Stimulated activated CD4-positive, alpha-beta T cell treated with anti-CD3 and anti-CD28 coated beads, Interleukin-1b, Interleukin-23, amount 100 ng/mL, for 24 hours (primary cell): ENCODE data around the gene AGO1.
"Not testable (repeated sequence)": the region's sequence is repeated elsewhere in the genome, so short reads cannot be mapped to it uniquely, and the experiment has no call there.

ENCODE experiments used
- DNase-seq, 4 experiments: peaks; one replicate each; pipeline ENCODE4 v3.0.0-alpha.2; 2020; ENCODE audit warnings: low read depth in 4 of 4, low spot score in 1 of 4

The AGO1 gene

DNA sequence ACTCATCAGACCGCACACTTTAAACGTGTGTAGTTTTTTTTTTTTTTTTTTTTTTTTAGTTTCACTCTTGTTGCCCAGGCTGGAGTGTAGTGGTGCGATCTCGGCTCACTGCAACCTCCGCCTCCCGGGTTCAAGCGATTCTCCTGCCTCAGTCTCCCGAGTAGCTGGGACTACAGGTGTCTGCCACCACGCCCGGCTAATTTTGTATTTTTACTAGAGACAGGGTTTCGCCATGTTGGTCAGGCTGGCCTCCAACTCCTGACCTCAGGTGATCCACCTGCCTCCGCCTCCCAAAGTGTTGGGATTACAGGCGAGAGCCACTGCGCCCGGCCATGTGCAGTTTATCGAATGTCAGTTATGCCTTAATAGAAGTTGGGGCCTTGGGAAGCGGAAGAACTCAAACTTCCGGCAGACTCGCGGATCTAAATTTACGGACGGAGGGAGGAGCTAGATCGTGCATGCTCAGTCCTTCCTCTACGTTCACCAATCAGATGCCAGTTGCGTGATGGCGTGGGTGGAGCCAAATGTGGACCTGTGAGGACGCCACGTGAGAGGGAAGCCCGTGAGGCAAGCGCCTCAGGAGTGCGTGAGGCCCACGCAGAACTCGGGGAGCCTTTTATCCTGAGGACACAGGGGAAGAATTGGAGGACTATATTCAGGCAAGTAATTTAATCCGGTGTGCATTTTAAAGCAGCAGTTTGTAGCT, 13.6 kb upstream of the AGO1 start:
- DNase-seq, result not testable (repeated sequence)

DNA sequence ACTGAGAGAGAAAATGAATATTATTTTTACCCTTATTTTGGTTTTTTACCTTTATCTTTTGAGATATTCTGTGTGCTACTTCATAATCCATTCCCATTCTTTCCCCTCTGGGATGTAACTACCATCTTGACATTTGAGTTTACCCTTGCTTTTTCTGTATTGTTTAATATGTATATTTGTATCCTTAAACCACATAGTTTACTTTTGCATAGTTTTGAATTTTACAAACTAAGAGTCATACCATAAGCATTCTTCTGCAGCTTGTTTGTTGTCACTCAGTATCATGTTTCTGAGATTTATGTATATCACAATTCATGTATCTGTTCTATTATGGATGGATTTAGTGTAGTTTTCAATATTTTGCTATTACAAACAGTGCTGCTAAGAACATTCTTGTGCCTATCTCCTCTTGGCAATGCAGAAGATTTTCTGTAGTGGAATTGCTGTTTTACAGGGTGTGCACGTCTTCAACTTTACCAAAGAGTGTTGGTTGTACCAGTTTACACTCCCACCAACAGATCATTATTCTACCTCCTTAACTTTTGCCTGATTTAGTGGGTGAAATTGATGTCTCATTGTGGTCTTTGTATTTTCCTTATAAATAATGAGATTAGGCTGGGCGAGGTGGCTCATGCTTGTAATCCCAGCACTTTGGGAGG, 12.2 kb upstream of the AGO1 start:
- DNase-seq, result no peak

DNA sequence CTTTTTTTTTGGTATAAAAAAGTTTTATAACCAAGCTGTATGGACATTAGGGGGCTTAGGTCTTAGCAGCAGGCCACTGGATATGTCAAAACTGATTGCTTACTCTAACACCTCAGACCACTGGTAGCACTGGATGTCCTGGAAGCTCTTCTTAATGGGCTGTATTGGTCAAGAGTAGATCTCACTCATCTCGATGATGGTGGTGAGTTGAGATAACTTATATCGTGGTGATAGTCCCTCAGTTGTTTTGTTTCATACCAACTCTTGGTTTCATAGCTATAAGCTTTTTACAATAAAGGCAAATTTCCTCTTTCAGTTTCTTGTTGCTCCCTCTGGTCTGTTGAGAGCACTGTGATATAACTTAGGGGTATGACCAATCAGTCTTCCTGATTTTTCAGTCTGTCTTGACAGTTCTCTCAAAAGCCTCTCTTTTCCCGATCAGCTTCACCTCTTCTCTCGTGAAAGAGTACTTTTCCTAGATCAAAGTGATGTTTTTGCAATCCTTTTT, 9.7 kb upstream of the AGO1 start:
- DNase-seq, result no peak

DNA sequence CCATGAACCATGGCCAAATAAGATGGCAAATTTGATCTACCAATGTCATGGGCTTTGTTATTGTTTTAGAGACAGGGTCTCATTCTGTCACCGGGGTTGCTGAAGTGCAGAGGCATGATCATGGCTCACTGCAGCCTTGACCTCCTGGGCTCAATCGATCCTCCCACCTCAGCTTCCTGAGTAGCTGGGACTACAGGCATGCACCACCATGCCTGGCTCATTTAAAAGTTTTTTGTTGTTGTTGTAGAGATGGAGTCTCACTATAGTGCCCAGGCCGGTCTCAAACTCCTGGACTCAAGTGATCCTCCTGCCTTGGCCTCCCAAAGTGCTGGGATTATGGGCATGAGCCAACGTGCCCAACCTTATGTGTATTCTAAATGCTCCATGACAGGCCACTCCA, 8.9 kb upstream of the AGO1 start:
- DNase-seq, result not testable (repeated sequence)

DNA sequence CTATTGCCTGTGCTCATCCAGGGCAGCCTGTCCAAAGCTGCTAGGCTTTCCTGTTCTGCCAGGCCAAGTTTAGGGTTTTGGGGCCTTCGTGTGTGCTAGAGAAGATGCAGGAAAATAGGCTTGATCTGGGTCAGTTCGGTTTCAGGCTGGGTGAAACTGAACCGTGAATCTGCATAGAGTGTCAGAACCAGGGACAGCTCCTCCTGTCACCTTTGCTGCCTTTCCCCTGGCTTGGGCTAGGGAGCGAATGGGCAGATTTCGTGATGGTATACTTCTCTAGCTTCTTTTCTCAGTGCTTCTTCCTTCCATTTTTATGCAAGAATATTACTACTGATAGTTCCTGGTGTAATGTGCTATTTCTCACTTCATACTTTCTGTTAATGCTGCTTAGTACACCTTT, 6.0 kb upstream of the AGO1 start:
- no peak for DNase-seq

DNA sequence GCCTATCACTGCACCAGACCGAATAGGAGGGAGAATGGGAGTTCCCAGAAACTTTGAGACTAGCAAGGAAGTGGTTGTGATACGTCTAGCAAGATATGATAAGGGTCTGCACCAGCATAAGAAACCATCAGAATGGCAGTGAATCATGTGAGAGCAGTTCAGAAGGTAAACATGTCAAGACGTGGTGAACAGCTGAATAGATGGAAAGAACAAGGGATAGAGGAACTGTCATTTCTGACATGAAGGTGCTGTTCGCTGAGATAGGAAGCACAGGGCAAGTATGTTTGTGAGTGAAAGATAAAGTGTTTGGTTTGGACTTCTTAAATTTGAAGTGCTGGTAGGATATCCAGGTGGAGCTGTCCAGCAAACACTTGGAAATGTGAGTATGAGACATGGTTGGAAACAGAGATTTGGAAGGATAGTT, 1.1 kb upstream of the AGO1 start:
- DNase-seq, result no peak

DNA sequence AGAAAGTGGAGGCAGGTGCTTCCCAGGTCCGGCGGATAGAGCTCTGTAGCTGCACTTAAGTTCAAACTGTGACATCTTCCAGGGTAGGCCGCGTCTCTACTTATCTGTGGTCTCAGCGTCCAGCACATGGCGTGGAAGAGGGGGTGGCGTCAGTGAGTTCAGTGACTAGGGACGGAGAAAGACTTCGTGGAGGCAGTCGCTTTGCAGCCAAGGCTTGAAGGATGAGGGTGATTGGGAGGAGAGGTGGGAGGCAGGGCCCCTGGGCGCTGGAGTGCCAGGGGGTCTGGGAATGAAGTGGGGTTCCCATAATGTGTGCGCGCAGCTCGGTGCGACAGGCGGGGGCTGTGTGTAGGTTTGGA, 444 bp upstream of the AGO1 start:
- DNase-seq, result no peak

DNA sequence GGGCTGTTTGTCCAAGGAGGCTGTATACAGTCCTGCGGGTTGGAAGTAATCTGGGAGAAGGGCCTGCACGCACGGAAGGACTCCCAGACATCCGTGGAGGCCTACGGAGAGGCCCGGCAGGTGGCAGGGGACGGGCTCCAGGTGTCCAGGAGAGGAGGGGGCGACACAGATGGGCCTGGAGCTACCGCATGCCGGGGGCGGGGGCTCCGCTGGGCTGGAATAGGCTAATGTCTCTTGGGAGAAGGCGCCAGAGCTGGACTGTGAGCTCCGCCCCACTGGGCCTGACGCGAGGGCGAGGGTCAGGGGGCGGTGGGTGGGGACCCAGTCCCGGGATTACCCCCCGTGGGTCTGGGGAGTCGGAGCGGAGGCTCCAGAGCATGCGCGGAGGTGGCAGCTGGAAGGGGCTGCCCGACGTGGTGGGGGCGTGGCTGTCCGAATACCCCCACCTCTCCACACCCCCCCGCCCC, 659 bp downstream of the AGO1 start:
- DNase-seq, result peak; percentile 3 to 44 (median 22)

DNA sequence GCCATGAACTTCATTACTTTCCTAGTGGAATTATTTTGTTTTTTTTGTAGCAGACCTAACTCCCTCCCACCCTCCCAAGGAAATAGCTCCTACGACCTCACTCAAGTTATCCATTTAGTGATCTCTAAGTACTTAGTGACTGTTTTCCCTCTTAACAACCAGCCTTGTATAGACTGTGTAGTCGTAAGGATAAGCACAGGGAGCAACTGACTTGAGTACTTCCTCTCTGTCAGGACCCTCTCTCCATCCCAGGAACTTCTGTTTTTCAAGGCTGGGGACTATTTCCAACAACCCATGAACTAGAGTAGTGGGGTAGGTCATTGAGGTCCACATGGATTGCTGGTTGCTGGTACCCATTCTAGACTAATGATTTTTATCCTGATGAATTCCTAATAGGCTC, 1.9 kb downstream of the AGO1 start:
- DNase-seq, result no peak

DNA sequence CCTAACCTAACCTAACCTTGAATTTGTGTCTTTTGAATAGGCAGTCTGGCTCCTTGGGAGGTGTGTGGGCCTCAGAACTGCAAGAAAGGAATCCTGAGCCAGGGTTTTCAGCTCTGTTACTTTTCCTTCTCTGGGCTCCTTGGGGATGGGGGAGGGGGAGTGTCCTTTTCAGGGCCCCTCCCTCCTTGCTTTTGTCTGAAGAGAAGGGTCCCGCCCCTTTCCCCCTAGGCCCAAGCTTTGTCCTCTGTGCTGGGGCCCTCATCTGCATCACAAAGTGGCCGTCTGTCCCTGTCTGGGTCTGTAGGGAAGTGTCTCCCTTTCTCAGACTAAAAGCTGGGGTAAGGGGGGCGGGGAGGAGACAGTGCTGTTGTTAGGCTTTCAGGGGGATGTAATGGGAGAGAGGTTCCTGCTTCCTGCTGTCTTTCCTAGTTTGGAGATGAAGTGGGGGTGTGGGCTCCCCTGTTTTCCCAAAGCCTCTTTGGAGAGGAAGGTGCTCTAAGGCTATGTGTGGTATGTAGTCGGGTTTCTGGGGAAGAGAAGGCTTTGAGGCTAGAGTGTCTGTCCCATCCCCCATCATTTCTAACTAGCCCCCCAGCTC, 3.1 kb downstream of the AGO1 start:
- no peak for DNase-seq

DNA sequence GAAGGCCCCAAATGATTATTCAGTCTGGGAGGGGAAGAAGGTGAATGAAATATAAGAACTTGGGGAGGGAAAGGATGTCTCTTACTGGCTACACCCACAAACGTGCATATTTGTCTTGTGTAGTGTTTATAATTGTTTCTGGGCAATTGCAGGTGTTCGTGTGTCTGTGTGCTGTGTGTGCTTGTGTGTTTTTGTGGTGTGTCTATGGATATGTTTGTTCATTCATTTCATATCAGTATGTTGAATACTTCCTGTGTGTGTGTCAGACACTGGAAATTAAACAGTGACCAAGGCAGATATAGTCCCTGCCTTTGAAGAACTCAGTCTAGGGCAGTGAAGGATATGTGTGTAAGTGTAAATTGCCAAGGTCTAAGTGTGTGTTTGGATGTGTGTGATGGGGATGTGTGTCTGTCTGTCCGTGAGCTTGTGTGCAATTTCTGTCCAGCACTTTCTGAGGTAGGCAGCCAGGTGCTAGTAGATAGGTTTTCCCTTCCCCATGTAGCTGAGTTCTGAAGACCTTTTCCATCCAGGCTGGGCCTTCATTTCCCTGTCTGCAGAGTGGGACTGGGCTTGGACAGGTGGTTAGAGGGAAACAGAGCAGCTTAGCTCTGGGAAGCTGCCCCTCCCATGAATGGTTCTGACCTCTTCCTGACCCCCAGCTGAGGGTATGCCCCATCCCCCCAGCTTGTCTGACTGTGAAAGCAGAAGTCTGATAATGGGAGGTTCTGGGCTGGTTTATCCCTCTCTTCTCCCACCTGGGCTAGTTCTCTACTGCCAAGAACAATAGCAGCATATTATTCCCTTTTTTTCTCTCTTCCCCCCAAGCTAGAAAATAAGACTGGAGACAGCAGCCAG, 3.8 kb downstream of the AGO1 start:
- no peak for DNase-seq

DNA sequence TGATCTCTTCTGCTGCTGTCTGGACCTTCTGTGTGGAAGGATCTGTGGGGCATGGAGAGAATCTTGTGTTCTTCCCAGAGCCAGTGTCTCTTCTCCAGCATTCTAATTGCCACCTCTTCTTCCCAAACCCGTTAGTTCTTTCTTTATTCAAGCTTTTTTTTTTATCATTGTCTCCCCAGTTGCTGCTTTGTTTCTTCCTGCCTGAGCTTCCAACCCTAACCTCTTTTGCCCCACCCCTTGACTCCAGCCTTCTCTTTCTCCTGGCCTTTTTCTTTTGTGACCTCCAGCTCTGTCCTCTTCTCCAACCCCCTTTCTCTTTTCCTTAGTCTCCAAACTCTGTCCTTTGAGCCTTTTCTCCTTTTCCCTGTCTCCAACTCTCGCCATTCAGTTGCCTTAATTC, 4.5 kb downstream of the AGO1 start:
- DNase-seq, result no peak

DNA sequence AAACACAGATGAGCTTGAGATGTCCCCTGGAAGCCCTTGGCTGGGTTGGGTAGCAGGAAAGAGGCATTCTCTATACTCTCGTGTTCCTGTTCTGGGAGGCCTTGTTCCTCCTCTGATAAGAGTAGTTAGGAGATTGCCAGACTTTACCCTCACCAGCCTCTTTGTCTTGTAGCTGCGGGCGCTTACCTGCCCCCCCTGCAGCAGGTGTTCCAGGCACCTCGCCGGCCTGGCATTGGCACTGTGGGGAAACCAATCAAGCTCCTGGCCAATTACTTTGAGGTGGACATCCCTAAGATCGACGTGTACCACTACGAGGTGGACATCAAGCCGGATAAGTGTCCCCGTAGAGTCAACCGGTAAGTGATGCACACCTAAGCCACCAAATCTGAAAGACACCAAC, 5.2 kb downstream of the AGO1 start:
- no peak for DNase-seq

DNA sequence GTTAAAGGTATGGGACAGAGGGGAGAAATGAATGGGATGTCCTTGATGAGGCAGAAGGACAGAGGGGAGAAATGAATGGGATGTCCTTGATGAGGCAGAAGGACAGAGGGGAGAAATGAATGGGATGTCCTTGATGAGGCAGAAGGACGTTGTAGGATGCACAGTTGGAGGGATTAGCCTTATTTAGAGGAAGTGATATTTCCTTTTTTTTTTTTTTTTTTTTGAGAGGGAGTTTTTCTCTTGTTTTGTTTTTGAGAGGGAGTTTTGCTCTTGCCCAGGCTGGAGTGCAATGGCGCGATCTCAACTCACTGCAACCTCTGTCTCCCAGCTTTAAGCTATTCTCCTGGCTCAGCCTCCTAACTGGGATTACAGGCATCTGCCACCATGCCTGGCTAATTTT, 6.0 kb downstream of the AGO1 start:
- not testable (repeated sequence) for DNase-seq

DNA sequence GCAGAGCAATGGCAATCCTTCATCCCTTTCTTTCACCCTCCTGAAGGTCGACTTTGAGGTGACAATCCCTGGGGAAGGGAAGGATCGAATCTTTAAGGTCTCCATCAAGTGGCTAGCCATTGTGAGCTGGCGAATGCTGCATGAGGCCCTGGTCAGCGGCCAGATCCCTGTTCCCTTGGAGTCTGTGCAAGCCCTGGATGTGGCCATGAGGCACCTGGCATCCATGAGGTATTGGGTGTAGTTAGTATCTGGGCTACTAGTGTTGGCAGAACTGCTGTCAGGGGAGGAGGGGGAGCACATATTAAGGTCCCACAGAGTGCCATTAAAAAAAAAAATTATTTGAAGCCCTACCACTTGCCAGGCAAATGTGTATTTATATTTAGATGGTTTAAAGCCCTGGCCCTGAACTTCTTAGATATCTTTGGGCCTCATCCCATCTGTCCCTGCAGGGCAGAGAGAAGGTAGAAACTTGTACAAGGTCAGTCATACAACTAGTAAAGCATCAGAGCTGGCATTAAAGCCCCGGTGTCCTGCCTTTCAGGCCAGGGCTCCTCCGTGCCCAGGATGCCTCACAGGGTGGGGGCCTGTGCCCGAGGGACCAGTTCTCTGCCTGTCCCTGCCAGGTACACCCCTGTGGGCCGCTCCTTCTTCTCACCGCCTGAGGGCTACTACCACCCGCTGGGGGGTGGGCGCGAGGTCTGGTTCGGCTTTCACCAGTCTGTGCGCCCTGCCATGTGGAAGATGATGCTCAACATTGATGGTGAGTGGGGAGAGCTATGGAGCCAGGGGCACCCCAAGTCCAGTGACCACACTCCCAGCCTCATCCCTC, 10.3 kb downstream of the AGO1 start:
- no peak for DNase-seq

DNA sequence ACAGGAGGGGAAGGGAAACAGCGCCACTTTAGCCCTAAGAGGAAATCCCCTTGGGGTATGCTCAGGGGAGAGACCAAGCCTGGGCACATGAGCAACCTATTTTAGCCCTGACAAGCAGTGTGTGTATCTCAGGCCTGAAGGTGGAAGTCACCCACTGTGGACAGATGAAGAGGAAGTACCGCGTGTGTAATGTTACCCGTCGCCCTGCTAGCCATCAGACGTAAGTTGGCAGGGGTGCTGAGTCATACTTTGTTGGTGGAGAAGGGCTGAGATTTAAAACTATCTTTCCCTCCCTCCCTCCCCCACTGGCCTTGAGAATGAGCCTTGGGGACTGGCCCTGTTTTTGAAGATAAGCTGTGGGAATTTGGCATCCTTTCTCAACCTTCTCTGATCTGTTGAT, 11.2 kb downstream of the AGO1 start:
- DNase-seq, result no peak

DNA sequence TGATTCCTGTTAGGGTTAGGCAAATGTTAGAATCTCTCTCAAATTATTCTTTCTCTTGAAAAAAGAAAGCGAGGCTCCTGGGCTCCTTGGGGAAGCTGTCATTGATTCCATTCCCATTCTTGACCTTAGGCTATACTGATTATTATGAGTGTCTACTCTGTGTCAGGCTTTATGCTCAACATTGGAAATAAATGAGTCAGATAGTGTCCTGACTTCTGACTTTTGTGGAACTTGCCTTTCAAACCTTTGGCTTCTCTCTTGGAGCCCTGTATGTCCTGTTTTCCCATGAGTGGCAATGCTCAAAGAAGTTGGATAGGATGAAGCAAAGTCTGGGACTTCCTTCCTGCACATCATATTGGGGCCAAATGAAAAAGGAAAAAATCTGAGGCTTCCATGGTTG, 11.6 kb downstream of the AGO1 start:
- DNase-seq, result no peak

DNA sequence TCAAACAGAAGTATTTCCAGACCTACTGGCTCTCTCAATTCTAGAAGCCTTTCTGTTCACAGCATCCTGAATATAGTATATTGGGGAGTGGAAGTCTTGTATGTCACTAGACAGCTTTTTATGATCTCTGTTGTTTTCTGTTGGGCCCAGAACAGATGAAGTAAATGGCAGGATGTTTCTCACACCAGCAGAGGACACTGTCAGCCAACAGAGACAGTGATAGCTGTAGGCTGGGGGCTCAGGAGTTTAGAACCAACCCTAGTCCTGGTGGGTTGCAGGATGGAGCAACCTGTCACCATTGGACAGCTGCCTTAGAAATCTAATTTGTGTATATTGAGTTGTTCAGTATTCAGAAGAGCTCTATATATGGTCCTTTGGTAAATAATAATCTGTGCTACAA, 16.9 kb downstream of the AGO1 start:
- no peak for DNase-seq

DNA sequence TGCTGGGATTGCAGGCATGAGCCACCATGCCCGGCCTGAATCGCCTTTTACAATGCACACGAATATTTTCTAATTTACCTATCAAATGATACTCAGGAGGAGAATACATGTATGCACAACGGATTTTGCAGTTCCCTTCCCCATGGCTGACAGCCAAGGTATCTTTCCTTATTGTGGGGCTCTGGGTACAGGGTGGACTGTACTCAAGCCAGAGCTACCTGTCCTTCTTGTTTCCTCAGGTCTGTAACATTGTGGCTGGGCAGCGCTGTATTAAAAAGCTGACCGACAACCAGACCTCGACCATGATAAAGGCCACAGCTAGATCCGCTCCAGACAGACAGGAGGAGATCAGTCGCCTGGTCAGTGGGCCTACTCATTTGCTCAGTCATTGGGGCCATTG, 18.2 kb downstream of the AGO1 start:
- DNase-seq, result no peak

DNA sequence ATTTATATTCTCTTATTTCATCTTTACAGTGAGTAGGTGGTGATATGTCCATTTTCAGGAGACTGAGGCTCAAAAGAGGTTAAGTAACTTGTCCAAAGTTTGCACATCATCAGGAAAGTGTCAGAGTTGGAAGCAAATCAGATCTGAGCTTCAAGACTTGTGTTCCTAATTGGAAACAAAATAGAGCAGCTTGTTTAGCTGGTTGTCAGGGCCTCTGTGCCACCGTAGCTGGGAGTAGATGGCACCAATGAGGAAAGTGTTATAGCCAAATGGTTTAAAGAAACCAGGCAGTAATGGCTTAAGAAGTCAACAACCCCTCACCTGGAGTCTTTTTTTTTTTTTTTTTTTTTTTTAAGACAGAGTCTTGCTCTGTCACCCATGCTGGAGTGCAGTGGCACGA, 19.7 kb downstream of the AGO1 start:
- DNase-seq, result no peak

DNA sequence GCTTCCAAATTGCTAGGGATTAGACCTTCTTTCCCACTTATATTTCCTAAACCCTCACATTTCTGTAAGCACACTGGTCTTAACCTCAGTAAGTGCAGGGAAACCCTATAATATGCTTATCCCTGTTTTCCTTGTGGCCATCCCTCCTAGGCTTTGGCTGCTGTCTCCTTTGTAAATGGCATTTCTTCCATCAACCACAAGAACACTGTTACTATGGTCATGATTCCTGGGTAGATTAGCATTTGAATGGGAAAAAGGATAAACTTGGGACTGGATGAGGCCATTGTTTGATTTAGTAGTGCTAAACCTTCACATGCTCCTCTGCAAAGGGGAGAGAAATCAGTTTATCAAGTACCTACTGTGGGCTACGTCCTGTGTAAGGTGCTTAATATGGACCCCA, 31.7 kb downstream of the AGO1 start:
- no peak for DNase-seq
